Measurements from ENCODE around the gene WWP2.

DNA sequence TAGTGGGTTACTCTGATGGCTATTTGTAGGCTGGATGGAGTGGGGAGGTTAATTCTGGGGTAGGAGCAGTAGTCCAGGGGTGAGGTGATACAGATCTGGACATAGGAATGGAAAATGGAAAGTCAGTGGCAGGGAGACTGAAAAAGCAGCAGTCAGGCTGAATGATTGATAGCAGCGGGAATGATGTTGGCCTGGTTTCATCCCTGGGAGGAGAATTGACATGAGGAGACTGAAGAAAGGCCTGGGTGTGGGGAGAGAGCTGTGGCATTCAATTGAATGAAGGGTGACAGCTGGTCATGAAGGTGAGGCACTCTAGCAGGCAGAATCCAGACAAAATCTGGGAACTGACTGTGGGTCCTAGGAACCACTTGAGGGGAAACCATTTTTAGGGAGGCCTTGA is 154.3 kb downstream of the WWP2 start:
- TF ChIP-seq, protein P1, sequence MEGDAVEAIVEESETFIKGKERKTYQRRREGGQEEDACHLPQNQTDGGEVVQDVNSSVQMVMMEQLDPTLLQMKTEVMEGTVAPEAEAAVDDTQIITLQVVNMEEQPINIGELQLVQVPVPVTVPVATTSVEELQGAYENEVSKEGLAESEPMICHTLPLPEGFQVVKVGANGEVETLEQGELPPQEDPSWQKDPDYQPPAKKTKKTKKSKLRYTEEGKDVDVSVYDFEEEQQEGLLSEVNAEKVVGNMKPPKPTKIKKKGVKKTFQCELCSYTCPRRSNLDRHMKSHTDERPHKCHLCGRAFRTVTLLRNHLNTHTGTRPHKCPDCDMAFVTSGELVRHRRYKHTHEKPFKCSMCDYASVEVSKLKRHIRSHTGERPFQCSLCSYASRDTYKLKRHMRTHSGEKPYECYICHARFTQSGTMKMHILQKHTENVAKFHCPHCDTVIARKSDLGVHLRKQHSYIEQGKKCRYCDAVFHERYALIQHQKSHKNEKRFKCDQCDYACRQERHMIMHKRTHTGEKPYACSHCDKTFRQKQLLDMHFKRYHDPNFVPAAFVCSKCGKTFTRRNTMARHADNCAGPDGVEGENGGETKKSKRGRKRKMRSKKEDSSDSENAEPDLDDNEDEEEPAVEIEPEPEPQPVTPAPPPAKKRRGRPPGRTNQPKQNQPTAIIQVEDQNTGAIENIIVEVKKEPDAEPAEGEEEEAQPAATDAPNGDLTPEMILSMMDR (optimal IDR thresholded peaks at IDR 0.05 in 1 of 3, IDR thresholded peaks at IDR 0.05 in 1 of 3, conservative IDR thresholded peaks at IDR 0.05 in 1 of 3; ENCODE audit: extremely low read depth in 1 of 3, insufficient read depth in 2 of 3, low read length in 3 of 3): no peak
- no peak for TF ChIP-seq EZH2 (IDR thresholded peaks at IDR 0.05; ENCODE audit: low read length)

Measured in keratinocyte (primary cell).